ENCODE data around the gene POU6F2.

The POU6F2 gene

GRCh38 chr7:39265641-39266591 is 288.2 kb downstream of the POU6F2 start:
- no peak for DNase-seq

DNA sequence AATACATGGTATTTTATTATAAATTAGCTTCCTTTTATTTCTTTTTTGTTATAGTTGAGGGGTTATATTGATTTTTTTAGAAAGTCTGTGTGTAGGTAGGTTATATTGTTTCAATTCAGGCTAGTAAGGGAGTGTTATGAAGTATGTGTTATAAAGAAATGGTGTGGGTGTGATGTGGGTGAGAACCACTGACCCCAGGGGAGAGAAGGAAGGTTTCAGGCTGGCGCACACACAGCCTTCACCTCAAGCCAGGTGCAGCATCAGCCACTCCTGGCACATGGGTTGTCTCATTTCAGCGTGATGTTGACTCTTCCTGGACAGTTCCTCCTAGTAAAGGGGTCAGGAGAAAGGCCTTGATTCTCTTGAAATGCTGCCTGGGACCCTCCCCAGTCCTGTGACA is 291.3 kb downstream of the POU6F2 start:
- no peak for DNase-seq

DNA sequence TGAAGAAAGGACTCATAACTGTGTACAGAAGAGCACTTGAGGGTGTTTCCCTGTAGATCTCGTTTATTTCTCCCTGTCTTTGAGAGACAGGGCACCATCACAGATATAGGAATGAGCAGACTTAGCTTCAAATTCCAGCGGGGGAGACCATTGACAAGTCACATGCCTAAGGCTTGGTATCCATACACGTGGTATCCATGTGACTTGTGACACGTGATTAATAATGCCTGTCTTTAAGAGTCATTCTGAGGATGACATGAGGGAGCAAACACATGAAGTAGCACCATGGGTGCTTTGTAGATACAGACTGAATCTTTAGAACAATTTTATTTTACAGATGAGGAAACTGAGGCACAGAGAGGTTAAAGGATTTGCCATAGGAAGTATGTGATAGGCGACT is 292.3 kb downstream of the POU6F2 start:
- DNase-seq, result no peak

- no peak for DNase-seq
These were observed 293.7 kb downstream of the POU6F2 start for GRCh38 chr7:39271402-39271801.

DNA sequence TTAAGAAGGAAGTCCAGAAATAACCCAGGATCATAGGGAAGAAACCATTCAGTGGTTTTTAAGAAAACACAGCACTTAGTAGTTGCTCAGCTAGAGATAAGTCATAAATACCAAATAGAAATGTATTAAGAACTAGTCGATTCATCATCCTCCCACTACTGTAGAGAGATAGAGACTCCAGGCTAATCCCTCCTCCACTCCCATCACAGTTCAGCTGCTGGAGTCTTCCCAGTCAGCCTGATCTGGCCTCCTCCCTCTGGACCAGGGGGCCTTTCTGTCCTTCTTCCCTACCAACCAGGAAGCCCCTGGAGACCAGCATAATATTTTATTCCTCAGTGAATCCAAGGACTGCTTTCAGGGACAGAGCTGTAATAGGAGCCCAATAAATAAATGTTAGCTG is 294.4 kb downstream of the POU6F2 start:
- DNase-seq, result no peak

- DNase-seq, result no peak
These were observed 295.0 kb downstream of the POU6F2 start for GRCh38 chr7:39272691-39273090.

DNA sequence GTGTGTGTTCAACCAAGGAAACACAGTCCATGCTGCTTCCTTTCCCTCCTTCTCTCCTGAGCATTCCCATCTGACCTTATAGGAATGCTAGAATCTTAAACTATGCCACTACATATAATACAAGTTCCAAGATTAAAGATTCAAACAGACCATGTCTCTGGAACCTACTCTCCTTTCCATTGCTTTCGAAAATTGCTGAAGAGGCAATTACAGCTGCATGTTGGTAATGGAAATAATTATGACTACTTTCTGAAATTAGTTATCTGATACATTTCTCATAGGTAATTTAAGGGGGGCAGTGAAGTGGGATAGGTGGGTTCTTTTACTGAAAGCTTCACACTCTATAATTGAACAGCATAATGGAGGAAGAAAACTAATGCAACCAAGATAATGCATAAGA is 302.6 kb downstream of the POU6F2 start:
- no peak for DNase-seq

DNA sequence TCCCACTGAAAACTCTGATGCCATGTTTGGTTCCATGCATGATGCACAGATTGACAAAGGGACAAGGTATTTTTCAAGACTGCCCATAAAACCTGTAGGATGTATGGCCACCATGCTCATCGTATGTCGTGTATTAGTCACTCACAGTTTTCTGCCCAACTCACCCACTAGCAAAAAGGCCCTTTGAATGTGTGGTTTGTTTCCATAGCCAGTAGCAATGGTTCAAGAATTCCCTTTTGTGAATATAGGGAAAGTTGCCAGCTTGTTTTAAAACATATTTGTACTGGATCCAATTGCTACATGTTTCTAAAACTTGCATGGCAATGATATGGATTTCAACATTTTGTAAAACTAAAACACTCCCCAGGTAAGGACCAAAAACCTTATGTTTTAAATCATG is 307.5 kb downstream of the POU6F2 start:
- DNase-seq, result no peak

GRCh38 chr7:39288303-39288702 is 310.6 kb downstream of the POU6F2 start:
- no peak for DNase-seq

DNA sequence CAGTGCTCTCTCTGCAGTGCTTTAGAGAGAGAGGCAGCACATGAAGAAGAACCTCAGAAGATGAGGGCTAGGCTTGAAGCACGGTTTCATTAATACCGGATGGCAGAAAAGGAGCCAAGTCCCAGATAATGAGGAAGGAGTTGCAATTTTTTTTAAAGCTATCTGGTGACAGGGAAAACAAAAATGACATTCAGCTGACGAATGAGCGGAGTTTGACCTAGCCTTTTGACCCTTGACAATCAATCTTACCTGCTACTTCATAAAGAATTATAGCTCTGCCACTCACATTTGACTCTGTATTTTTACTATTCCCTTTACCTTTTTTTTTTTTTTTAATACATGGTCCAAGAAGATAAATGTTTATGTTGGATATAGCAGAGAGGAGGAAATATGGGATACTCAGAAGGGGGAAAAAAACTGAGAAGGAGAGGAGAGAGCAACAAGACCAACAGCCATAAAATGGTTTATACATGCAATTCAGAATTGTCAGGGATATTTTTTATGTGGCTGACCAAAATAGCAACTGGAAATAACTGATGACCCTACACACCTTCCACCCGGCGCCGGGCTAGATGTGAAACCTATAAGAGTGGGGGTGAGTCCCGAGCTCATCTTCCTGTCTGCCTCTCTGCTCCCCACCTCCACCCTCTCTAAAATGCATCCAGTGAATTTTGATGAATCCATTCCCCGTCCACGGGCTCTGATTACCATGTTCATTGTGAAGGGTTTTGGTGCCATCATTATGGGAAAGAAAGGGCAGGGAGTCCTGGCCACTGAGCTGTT is 314.1 kb downstream of the POU6F2 start:
- no peak for DNase-seq

DNA sequence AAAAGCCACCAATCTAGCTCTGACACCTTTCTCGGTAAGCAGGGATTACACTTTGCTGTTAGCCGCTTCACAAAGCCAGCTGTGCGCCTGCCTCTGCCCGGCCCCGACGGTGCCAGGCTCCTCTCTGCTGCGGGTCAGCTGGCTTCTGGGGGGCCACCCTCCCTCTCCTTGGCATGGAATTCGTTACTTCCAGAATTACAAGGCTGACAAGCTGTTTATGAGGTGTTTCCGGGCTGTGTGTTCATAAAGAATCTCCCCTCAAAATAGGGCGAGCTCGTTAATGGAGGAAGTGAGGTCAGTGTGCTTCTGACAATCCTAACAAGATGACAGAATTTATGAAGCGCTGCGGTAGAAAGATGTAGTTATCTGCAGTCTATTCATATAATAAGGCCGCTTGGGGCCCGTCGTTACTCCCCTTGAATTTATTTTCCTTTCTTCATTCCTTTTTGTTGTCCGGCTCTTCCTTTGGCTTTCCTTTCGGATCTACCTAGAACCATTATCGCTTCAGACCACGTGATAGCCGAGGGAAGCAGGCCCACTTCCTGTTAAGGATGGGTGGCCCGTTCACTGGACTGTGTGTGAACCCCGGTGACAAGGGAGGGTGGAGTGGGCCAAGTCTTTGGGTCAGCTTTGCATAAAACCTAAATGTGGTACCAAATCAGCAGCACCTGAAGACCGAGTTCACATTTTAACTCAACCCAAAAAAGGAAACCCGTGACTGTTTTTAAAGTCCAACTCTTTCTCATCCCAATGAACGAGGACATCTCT is 315.5 kb downstream of the POU6F2 start:
- no peak for DNase-seq

GRCh38 chr7:39294022-39294421 is 316.3 kb downstream of the POU6F2 start:
- DNase-seq, result no peak

- DNase-seq, result no peak
These were observed 318.1 kb downstream of the POU6F2 start for GRCh38 chr7:39295796-39296195.

- no peak for DNase-seq
These were observed 322.0 kb downstream of the POU6F2 start for GRCh38 chr7:39299695-39300094.

DNA sequence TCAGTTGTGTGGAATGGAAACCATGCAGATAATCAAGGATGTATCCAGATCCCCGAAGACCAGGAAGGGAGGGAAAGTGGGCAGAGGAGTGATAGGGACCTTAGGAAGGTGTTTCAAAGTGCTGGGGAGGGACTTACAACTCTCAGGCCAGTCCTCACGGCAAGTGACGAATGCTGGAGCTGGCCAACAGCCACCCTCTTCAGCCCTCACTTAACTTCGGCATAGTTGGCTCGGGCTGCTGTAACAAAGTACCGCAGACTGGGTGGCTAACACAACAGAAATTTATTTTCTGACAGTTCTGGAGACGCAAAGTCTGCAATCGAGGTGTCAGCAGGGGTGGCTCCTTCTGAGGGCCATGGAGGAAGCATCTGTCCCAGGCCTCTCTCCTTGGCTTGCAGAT is 322.6 kb downstream of the POU6F2 start:
- no peak for DNase-seq

DNA sequence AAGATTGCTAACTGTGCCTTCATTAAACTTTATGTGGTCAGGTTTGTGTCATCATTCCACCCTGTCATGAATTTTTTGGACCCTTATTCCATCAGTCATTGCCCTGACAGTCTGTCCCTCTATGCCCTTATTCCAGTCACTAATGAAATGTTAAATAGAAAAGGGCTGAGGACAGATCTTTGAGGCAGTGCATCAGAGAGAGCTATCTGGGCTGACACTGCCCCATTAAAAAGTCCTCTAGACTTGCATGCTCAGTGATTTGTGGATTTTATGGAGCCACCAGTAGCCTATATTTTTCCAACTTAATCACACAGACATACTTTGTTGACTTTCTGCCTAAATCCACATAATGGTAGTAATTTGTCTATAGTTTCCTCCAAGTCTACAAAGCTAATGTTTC is 323.8 kb downstream of the POU6F2 start:
- no peak for DNase-seq

- no peak for DNase-seq
These were observed 326.5 kb downstream of the POU6F2 start for GRCh38 chr7:39304178-39304577.

DNA sequence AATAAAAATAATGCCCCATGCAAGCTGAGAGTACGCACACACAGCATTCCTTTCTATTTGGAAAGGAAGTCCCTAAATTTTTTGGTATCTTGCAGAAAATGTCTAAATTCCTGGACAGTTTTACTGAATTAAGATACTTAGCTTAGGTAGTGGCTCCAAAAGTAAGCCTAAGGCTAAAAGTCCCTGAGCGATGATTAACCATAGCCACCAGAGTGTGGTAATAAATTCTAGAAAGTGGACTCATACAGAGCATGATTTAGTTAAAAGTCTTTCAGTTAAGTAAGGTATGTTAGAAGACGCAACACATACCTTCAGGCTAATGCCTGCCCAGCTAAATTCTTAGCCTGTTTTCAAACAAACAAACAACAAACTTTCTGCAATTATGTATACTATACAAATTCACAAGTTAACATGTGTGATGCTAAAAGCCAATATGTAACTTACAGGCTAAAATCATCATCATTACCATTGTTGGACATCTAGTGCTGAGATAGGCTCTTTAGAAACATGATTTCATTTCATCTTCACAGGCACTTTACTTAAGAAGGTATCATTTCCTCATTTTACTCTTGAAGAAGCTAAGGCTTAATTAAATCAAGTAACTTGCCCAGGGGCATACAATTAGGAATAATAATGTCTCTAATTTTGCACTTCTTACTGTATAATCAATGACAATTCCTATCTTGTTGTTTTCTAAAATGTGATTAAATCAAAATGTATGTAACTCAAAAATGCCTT is 327.1 kb downstream of the POU6F2 start:
- DNase-seq, result no peak

DNA sequence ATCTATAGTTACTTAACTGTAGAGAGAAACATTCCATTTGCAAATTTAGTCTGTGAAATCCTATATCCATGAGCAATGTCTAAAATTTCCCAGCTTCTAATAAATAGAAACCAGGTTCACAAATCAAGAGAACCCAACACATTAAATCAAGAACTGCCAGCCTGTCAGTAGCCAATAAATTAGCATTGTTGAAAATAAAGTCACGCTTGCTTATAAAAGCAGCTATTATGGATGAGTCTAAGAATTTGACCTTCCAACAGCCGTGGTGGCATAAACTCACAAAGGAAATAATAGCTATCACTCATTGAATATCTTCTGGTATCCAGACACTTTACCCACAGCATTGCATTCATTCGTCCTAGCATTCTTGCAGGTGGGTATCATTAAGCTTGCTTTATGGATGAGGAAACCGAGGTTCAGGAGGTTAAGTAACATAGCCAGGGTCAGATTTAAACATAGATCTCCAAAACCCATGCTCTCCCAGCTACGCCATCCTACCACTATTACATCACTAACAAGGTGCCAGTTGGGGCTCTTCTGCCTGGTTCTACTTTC is 328.4 kb downstream of the POU6F2 start:
- DNase-seq, result no peak

DNA sequence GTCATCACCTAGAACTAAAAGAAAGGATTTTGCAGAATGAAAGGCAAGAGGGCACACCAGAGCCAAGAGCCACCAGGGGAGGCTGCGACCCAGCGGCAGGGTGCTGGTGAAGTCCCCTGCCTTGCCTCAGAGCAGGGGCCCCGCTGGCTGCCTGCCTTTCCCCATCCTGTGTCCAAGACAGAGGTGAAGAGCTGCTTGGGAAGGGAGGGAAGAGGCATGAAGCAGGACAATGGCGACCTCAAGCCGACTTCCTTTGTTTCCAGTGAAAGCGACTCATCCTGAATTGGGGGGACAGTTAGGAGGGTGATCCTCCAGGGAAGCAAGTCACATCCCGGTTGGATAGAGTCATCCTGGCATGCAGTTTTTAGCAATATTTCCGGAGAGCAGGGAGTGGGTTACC is 333.0 kb downstream of the POU6F2 start:
- no peak for DNase-seq

DNA sequence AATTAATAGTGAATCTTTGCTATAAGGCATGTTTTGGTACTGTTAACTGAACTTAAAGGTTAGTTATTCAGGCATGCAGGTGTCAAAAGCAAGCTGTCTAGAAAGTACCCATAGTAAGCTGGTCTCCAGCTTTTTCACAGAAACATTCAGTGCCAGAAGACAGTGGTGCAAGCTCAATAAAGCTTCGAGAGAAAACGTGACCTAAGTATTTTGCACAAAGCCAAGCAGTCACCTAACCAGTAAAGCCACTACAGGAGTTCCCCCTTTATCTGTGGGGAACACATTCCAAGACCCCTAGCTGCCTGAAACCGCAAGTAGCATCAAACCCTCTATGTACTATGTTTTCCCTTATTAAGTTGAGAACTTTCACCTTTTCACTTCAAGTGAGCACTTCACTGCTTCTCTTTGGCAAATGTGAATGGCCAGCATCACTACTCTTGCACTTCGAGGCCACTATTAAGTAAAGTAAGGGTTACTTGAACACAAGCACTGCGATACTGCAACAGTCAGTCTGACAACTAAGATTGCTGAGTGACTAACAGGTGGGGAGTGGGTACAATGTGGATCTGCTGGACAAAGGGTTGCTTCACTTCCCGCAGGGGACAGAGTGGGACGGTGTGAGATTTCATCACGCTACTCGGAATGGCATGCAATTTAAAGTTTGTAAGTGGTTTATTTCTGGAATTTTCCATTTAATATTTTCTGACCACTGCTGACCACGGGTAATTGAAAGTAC is 334.7 kb downstream of the POU6F2 start:
- DNase-seq, result no peak

DNA sequence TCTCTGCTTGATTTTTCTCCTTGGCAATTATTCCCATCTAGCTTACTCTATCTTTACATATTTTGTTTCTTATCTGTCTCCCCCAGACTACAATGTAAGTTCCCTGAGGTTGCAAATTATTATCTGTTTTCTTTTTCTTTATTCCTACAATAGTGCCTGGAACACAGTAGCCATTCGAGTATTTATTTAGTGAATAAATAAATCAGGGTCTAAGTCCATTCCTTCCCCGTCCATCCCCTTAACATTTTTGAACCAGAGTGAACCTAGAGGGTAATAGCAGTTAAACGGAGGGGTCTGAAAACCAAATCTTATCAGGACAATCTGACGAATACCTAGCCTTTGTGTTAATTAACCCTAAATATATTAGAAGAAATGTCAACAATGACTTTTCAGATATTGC is 335.7 kb downstream of the POU6F2 start:
- no peak for DNase-seq
